HCT116 (cell line): ENCODE measurements around the gene TRAF3IP1. TPM values are rescaled to one million over a fixed set of nuclear protein-coding genes. Genes with fewer than 3 reads are reported as not detected.

Experiments used
- ATAC-seq: fragments of 200-7000 bp; cut with Tn5 transposase; 2 replicates; pipeline ENCODE4 v1.9.1; 2020; ENCODE audit warnings: mild to moderate bottlenecking, moderate library complexity
- BruUV-seq: library from RNA; stranded (reverse); fragments of 400-500 nt; replicated peaks from 2 replicates; lab custom pipeline; 2021; lab: Mats Ljungman, UMichigan
- CTCF ChIA-PET: fragments of 300-600 bp; sonication (Branson Sonifier 250); formaldehyde crosslinking; loops from one replicate; lab custom pipeline; 2021; ENCODE audit warnings: antibody characterized with exemption; lab: Charles Lee
- POLR2A ChIA-PET: fragments of 300-600, 350-600 bp; sonication (Branson Sonifier 250); formaldehyde crosslinking; loops from one replicate; lab custom pipeline; 2021; ENCODE audit warnings: antibody characterized with exemption; lab: Charles Lee
- RAD21 ChIA-PET, 2 experiments: fragments of 300-600 bp; sonication (Branson Sonifier 250); formaldehyde crosslinking; loops; one replicate each; lab custom pipeline; 2023; ENCODE audit warnings: low total read pairs in 2 of 2; ENCODE audit not compliant: uncharacterized antibody in 2 of 2, unreplicated experiment in 2 of 2, low non-redundant PET in 1 of 2; lab: Charles Lee
- DNase-seq: peaks from one replicate; pipeline ENCODE4 v3.0.0-alpha.2; 2010; ENCODE audit warnings: low read depth, low spot score
- H2AFZ ChIP-seq: fragments of 200-600 bp; shearing (Covaris generic), sonication (generic); 2 replicates; pipeline ENCODE4 v1.6.1; 2017; ENCODE audit warnings: low read depth, mixed run types, mixed read lengths, antibody characterized with exemption, low read length; ENCODE audit not compliant: poor library complexity, severe bottlenecking
- H3K27ac ChIP-seq: 2 replicates; pipeline ENCODE4 v1.5.1; 2012; ENCODE audit warnings: low read depth, low read length
- H3K27me3 ChIP-seq: fragments of 200-600 bp; sonication (generic); 2 replicates; pipeline ENCODE4 v1.6.1; 2016; ENCODE audit warnings: mixed run types, low read length, mixed read lengths; ENCODE audit not compliant: insufficient read depth
- H3K36me3 ChIP-seq, 2 experiments: fragments of 200-500 bp in 1 of 2; fragments of 200-600 bp in 1 of 2; sonication (Bioruptor generic) in 1 of 2; sonication (generic) in 1 of 2; 2 replicates each; pipeline versions ENCODE4 v1.5.1 to v1.6.1; 2014 to 2016; ENCODE audit warnings: low read length in 2 of 2, inconsistent platforms in 1 of 2, mixed read lengths in 1 of 2, mixed run types in 1 of 2; ENCODE audit not compliant: insufficient read depth in 2 of 2, control insufficient read depth in 1 of 2
- H3K4me1 ChIP-seq, 2 experiments: fragments of 200-600 bp in 1 of 2; sonication (generic) in 1 of 2; 2 replicates each; pipeline versions ENCODE4 v1.5.1 to v1.6.1; 2012 to 2017; ENCODE audit warnings: low read length in 2 of 2, inconsistent platforms in 1 of 2, mild to moderate bottlenecking in 1 of 2, mixed read lengths in 1 of 2, mixed run types in 1 of 2, moderate library complexity in 1 of 2; ENCODE audit not compliant: insufficient read depth in 2 of 2, control insufficient read depth in 1 of 2
- H3K4me2 ChIP-seq: fragments of 200-600 bp; sonication (generic); 2 replicates; pipeline ENCODE4 v1.6.1; 2017; ENCODE audit warnings: mixed run types, low read length, mixed read lengths
- H3K4me3 ChIP-seq, 2 experiments: fragments of 200-600 bp in 1 of 2; sonication (generic) in 1 of 2; replicated peaks in 1 of 2; 2 replicates each; pipeline ENCODE4 v1.5.1; 2011 to 2016; ENCODE audit warnings: low read length in 2 of 2, control low read depth in 1 of 2, low read depth in 1 of 2, mild to moderate bottlenecking in 1 of 2, mixed read lengths in 1 of 2, mixed run types in 1 of 2
- H3K79me2 ChIP-seq: fragments of 200-600 bp; sonication (generic); 2 replicates; pipeline ENCODE4 v1.6.1; 2017; ENCODE audit warnings: mild to moderate bottlenecking, mixed run types, low read length, moderate library complexity, mixed read lengths; ENCODE audit not compliant: insufficient read depth
- H3K9ac ChIP-seq: fragments of 200-600 bp; sonication (generic); 2 replicates; pipeline ENCODE4 v1.6.1; 2016; ENCODE audit warnings: low read length, mixed read lengths
- H3K9me2 ChIP-seq: fragments of 200-600 bp; sonication (generic), shearing (Covaris generic); 2 replicates; pipeline ENCODE4 v1.6.1; 2017; ENCODE audit warnings: mixed run types, mild to moderate bottlenecking, moderate library complexity; ENCODE audit not compliant: insufficient read depth
- H3K9me3 ChIP-seq, 2 experiments: fragments of 200-500 bp in 1 of 2; fragments of 200-600 bp in 1 of 2; sonication (Bioruptor generic) in 1 of 2; sonication (generic) in 1 of 2; 2 replicates each; pipeline ENCODE4 v1.6.1; 2014 to 2017; ENCODE audit warnings: low read length in 2 of 2, mixed read lengths in 2 of 2, inconsistent platforms in 1 of 2, low read depth in 1 of 2, mild to moderate bottlenecking in 1 of 2, mixed run types in 1 of 2, moderate library complexity in 1 of 2; ENCODE audit not compliant: control insufficient read depth in 1 of 2, insufficient read depth in 1 of 2
- H4K20me1 ChIP-seq: fragments of 200-600 bp; sonication (generic), shearing (Covaris generic); 2 replicates; pipeline ENCODE4 v1.6.1; 2017; ENCODE audit warnings: mixed run types, mild to moderate bottlenecking, moderate library complexity; ENCODE audit not compliant: insufficient read depth
- CBX3 ChIP-seq: IDR thresholded peaks from 2 replicates; pipeline ENCODE4 v1.6.1; 2012; ENCODE audit warnings: low read depth
- CEBPB ChIP-seq: IDR thresholded peaks from 2 replicates; pipeline ENCODE4 v1.6.1; 2012; ENCODE audit warnings: low read depth
- ELF1 ChIP-seq: IDR thresholded peaks from 2 replicates; pipeline ENCODE4 v1.6.1; 2012; ENCODE audit warnings: low read depth, borderline replicate concordance
- EZH2 ChIP-seq: fragments of 200-600 bp; sonication (generic); IDR thresholded peaks from 2 replicates; pipeline ENCODE4 v1.6.1; 2017; ENCODE audit warnings: antibody characterized with exemption, mixed run types
- EZH2phosphoT487 ChIP-seq: fragments of 200-600 bp; IDR thresholded peaks from 2 replicates; pipeline ENCODE4 v1.6.1; 2018; ENCODE audit warnings: antibody characterized with exemption, borderline replicate concordance
- FOSL1 ChIP-seq: IDR thresholded peaks from 2 replicates; pipeline ENCODE4 v1.6.1; 2012; ENCODE audit warnings: low read depth
- POLR2A ChIP-seq: IDR thresholded peaks from 2 replicates; pipeline ENCODE4 v1.7.0; 2011; ENCODE audit warnings: borderline replicate concordance; ENCODE audit not compliant: insufficient read depth, insufficient read length; ENCODE audit errors: extremely low read depth
- POLR2AphosphoS5 ChIP-seq: IDR thresholded peaks from 2 replicates; pipeline ENCODE4 v1.6.1; 2011; ENCODE audit warnings: mild to moderate bottlenecking, low read depth, low read length, moderate library complexity
- SIN3A ChIP-seq: IDR thresholded peaks from 2 replicates; pipeline ENCODE4 v1.6.1; 2012; ENCODE audit warnings: low read depth
- SP1 ChIP-seq: IDR thresholded peaks from 2 replicates; pipeline ENCODE4 v1.6.1; 2012; ENCODE audit warnings: low read depth
- SRF ChIP-seq: IDR thresholded peaks from 2 replicates; pipeline ENCODE4 v1.6.1; 2012; ENCODE audit warnings: low read depth
- TCF7L2 ChIP-seq: IDR thresholded peaks from 2 replicates; pipeline ENCODE4 v1.7.0; 2011; ENCODE audit warnings: borderline replicate concordance, inconsistent platforms; ENCODE audit not compliant: insufficient read depth, insufficient read length; ENCODE audit errors: extremely low read depth
- intact Hi-C: fragments of 100-400 bp; cut with micrococcal nuclease; formaldehyde crosslinking; loops from 2 replicates; pipeline ENCODE4 v1.10.0; 2022
- total RNA-seq: library from RNA; stranded (reverse); gene quantifications from one replicate; pipeline ENCODE4 v1.2.1, GENCODE V29; 2021; ENCODE audit not compliant: unreplicated experiment
- TF ChIP-seq, protein P1 (sequence below), 3 experiments: fragments of 200-600 bp in 1 of 3; sonication (generic) in 1 of 3; IDR thresholded peaks in 2 of 3; conservative IDR thresholded peaks in 1 of 3; 2 replicates each; pipeline ENCODE4 v1.5.1; 2012 to 2017; ENCODE audit warnings: low read depth in 2 of 3, low read length in 2 of 3, antibody characterized with exemption in 1 of 3, borderline replicate concordance in 1 of 3, control low read depth in 1 of 3, mild to moderate bottlenecking in 1 of 3, mixed read lengths in 1 of 3, mixed run types in 1 of 3, moderate library complexity in 1 of 3; ENCODE audit not compliant: insufficient read depth in 1 of 3
- TF ChIP-seq, protein P2 (sequence below): IDR thresholded peaks from 2 replicates; pipeline ENCODE4 v1.6.1; 2012
- TF ChIP-seq, protein P3 (sequence below): IDR thresholded peaks from 2 replicates; pipeline ENCODE4 v1.6.1; 2012

The TRAF3IP1 gene
- total RNA-seq, 1 experiment from 2014 or later: 19.4 TPM

DNA sequence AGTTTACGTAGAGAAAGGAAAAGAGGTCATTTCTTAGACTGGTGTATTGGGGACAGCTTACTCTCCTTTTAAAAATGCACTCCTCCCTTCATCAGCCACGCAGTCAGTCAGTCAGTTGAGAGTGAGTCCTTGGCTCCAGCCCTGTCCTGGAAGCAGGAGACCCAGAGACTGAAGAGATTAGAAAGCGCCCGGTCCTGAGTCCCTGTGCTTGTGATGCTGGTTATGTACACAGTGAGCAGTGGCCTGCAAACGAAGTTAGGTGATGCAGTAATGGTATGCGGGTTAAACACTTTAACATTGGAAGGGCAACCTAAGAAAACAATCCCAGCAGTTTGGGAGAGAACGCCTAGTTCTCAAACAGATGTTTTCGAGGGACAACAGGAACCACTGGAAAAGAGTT, 100.1 kb downstream of the TRAF3IP1 start:
- no peaks in the 10 kb centered on the region for H4K20me1 ChIP-seq
- DNase-seq (no peak), ATAC-seq (no peak)
- H3K9me3 ChIP-seq: peaks cover 4% of the 10 kb centered on the region in 2 experiments; a peak in 1 of 4 replicates
- CTCF ChIA-PET: no interaction called here
- H3K27me3 ChIP-seq: no peaks in the 10 kb centered on the region
- H3K4me1 ChIP-seq: peaks cover 1 to 3% of the 10 kb centered on the region in 2 experiments; a peak in 3 of 4 replicates
- no peaks in the 10 kb centered on the region for H3K36me3 ChIP-seq
- RAD21 ChIA-PET: no interaction called here
- no TSS peak for BruUV-seq
- no peak overlapping the region for H3K4me3 ChIP-seq
- H3K4me2 ChIP-seq: no peak overlapping the region
- H2AFZ ChIP-seq: no peak overlapping the region
- POLR2A ChIA-PET: no interaction called here
- H3K9ac ChIP-seq: no peak overlapping the region
- intact Hi-C loops: no loop called here
- no peaks in the 10 kb centered on the region for H3K9me2 ChIP-seq
- TF ChIP-seq CBX3 (no peak), ELF1 (no peak)
- TF ChIP-seq, protein P1, sequence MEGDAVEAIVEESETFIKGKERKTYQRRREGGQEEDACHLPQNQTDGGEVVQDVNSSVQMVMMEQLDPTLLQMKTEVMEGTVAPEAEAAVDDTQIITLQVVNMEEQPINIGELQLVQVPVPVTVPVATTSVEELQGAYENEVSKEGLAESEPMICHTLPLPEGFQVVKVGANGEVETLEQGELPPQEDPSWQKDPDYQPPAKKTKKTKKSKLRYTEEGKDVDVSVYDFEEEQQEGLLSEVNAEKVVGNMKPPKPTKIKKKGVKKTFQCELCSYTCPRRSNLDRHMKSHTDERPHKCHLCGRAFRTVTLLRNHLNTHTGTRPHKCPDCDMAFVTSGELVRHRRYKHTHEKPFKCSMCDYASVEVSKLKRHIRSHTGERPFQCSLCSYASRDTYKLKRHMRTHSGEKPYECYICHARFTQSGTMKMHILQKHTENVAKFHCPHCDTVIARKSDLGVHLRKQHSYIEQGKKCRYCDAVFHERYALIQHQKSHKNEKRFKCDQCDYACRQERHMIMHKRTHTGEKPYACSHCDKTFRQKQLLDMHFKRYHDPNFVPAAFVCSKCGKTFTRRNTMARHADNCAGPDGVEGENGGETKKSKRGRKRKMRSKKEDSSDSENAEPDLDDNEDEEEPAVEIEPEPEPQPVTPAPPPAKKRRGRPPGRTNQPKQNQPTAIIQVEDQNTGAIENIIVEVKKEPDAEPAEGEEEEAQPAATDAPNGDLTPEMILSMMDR (IDR thresholded peaks at IDR 0.05 in 2 of 3, conservative IDR thresholded peaks at IDR 0.05 in 1 of 3; ENCODE audit: borderline replicate concordance in 1 of 3, insufficient read depth in 1 of 3, low read depth in 2 of 3, low read length in 2 of 3): no peak
- no peaks in the 10 kb centered on the region for H3K79me2 ChIP-seq
- H3K27ac ChIP-seq: no peak overlapping the region

DNA sequence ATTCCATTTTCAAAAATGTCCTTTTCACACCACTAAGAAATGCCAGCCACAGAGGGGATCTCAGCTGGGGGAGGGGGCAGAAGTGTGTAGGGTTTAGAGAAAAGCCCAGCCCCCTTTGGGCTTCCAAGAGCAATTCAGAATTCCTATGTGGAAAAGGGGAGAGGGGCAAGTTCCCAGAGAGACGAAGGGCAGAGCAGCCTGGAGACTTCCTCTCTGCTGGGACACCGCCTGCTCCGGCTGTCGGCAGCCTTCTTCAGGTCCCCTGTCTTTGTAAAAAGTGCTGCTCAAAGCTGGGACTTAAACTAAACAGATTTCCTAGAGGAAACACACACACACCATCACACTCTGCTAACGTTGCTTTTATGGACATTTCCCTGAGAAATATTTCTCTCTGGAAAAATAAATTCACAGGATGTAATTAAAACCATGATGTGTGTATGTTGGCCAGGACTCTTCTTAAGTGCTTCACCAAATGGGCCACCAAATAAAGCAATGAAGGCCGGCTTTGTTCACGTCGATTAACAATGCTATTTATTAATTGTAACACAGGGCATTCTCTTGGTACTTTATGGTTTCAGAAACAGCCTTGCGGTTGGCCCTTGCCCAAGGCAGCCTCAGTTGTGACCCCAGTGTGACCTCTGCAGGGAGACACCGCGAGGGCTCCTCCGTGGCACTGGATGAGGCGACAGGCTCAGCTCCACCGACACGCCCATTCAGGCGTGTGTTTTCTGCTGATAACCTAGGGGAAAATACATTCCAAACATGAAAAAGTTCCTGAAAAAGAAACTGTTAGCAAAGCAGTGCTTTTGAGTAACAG, 100.8 kb downstream of the TRAF3IP1 start:
- Histone ChIP-seq H3K4me1 (peaks cover 8 to 9% of the 10 kb centered on the region in 2 experiments), H3K9me2 (no peaks in the 10 kb centered on the region), H2AFZ (no peak overlapping the region), H3K27ac (no peak overlapping the region), H3K27me3 (no peaks in the 10 kb centered on the region), H3K9ac (no peak overlapping the region), H3K4me2 (no peak overlapping the region), H3K9me3 (no peaks in the 10 kb centered on the region), H3K4me3 (no peak overlapping the region), H3K79me2 (no peaks in the 10 kb centered on the region), H3K36me3 (no peaks in the 10 kb centered on the region), H4K20me1 (no peaks in the 10 kb centered on the region)
- DNase-seq (no peak), ATAC-seq (no peak)
- ChIA-PET POLR2A (no interaction called here), CTCF (no interaction called here), RAD21 (no interaction called here)
- intact Hi-C loops: no loop called here
- no TSS peak for BruUV-seq
- no peak for TF ChIP-seq SRF
- TF ChIP-seq POLR2AphosphoS5: no peak
- no peak for TF ChIP-seq POLR2A
- no peak for TF ChIP-seq CBX3
- TF ChIP-seq FOSL1: no peak
- TF ChIP-seq SIN3A: no peak
- TF ChIP-seq, protein P1 (IDR thresholded peaks at IDR 0.05 in 2 of 3, conservative IDR thresholded peaks at IDR 0.05 in 1 of 3; ENCODE audit: borderline replicate concordance in 1 of 3, insufficient read depth in 1 of 3, low read depth in 2 of 3, low read length in 2 of 3): no peak
- TF ChIP-seq, protein P2, sequence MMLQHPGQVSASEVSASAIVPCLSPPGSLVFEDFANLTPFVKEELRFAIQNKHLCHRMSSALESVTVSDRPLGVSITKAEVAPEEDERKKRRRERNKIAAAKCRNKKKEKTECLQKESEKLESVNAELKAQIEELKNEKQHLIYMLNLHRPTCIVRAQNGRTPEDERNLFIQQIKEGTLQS: no peak
- no peak for TF ChIP-seq CEBPB
- TF ChIP-seq SP1: no peak
- no peak for TF ChIP-seq EZH2
- TF ChIP-seq TCF7L2: no peak
- TF ChIP-seq, protein P3, sequence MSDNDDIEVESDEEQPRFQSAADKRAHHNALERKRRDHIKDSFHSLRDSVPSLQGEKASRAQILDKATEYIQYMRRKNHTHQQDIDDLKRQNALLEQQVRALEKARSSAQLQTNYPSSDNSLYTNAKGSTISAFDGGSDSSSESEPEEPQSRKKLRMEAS: no peak
- no peak for TF ChIP-seq EZH2phosphoT487
